ENCODE results near the gene REXO1.
A peak's percentile ranks its signal among the peaks of the same experiment; 100 is the strongest.

The REXO1 gene

DNA sequence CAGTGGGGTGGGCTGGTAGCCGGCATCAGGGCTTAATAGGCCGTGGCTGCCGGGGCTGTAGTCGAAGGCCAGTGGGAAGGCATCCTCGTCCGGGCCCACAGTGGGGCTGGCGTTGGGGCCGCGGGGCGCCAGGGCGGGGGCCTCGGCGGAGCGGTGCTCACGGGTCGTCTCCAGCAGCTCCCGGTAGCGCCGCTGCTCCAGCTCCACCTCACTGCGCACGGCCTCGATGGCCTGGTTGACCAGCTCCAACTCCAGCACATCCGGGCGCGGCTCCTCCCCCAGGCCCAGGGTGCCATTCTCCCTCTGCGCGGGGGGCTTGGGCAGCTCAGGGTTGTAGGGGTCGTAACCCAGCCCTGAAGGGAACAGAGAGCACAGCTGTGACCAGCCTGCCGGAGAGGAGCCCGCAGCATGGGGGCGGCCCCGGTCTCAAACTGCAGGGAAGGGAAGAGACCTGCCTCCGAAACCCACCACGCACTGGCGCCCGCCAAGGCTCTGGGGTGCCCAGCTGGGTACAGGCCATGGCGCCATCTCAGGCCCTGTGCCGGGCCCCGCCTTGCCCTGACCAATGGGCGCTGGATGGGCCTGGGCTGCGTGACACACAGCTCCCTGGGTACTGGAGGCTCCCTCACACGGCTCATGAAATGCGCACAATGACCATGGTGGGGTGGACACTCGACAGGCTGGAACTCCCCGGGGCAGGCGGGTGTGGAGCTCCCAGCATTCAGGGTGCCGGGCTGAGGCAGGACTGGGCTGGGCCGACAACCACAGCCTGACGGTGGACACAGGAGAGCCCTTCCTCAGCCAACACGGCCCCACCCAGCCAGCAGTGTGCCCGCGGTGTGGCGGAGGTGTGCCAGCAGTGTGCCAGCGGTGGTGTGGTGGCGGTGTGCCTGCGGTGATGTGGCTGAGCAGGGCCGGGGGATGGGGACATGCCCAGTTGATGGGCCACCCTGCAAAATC is 19.7 kb downstream of the REXO1 start:
- no peak for DNase-seq

DNA sequence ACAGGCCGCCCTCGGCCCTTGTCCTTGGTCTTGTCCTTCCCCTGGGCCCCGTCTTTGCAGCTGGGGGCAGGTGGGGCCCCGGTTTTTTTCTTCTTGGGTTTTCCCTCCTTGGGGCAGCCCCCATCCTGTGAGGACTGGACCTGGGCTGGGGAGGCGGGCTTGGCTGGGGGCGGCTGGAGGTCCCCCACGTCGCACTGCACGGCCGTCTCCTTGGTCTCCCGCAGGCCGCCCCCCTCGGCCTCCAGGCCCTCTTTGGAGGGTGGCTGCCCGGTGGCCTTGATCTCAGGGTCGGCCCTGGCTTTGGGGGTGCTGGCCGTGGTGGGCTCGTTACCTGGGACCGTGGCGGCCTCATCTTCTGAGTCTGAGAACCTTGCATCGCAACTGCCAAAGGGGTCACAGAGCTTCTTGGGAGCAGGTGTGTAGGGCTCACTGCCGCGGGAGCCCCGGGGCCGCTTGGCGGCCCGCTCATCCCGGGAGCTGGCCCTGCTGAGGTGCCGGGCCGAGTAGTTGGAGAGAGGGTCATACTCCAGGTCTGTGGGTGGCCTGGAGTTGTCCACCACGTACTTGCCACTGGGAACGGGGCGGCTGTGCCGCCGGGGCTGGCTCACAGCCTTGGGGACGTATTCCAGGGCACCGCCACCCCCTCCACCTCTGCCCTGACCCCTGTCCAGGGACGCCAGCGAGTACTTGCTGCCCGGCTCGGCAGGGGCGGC is 20.6 kb downstream of the REXO1 start:
- no peak for DNase-seq

DNA sequence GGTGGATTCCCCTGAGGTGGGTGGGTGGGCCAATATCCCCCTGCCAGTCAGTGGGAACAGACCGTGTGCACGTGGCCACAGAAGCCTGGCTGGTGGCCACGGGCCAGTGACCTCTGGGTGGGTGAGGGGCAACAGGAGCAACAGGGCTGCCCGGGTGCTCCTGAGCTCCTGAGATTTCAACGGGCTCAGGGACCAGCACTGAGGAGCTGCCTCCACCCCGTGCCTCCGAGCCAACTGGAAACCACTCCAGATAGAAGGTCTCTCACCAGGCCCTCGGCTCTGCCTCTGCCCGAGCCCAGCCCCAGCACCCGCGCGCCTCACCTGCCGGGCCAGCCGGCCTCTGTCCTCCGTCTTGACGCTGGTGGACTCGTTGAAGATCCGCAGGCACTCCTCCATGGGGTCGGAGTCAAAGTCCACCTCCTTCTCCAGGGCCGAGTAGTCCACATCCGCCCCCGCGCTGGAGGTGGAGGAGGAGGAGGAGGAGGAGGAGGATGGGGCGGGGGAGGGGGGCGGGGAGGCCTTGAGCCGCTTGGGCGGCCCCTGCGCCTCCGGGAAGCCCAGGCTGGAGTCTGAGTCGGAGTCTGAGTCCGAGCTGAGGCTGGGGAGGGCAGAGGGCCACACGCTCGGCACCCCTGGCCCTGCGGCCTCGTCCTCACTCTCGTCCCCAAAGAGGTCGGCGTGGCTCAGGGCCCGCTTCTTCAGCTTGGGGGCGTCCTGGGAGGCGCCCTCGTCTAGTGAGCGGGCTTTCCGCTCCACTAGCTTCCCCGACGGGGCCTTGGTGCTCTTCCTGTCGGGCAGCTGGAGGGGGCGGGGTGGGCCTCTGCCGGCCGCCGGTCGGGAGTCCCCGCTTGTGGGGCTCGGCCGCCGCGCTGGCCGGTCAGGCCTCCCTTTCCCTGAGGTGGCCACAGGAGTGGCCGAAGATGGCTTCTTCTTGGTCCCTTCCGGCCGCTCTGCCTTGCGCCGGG is 21.4 kb downstream of the REXO1 start:
- DNase-seq = no peak

DNA sequence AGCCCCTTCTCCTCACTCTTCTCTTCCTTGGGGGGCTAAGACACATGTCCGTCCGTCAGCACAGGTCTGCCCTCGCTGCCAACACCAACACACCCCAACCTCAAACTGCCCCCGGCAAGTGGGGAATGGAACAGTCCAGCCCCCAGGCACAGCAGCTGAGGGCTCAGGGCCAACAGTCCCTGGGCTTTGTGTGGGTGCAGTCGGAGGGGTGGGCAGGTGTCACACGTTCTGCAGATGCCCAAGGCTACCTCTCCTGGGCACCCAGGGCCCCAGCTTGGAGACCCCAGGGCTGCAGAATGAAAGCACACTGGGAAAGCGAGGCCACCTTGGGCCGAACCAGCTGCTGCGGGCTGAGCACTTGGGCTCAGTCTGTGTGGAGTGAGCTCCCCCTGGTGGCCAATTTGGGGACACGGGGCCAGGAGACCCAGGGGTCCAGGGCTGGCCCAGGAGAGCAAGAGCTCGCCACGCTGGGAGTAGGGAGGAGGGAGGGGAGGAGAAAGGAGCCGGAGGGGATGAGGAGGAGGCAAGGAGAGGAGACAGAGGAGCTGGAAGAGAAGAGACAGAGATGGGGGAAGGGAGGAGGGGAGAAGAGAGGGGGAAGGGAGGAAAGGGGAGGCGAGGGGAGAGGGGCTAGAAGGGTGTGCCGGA is 22.2 kb downstream of the REXO1 start:
- peak; percentile 37 for DNase-seq

DNA sequence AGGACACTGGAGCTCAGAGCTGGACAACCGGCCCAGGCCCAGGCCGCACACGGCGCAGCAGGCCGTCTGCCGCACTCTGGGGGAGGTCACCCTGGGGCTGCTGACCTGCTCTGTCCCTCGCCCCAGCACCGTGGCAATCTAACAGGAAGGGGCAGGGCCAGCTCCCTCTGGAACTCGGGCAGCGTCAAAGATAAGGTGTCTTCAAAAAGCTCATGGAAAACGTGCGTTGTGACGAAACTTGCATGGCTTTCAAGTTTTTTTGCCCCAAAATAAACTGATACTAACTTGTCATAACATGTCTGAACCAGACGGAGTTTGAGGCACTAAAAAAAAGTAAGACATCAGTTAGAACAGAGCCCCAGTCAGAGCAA is 24.0 kb downstream of the REXO1 start:
- DNase-seq = no peak

DNA sequence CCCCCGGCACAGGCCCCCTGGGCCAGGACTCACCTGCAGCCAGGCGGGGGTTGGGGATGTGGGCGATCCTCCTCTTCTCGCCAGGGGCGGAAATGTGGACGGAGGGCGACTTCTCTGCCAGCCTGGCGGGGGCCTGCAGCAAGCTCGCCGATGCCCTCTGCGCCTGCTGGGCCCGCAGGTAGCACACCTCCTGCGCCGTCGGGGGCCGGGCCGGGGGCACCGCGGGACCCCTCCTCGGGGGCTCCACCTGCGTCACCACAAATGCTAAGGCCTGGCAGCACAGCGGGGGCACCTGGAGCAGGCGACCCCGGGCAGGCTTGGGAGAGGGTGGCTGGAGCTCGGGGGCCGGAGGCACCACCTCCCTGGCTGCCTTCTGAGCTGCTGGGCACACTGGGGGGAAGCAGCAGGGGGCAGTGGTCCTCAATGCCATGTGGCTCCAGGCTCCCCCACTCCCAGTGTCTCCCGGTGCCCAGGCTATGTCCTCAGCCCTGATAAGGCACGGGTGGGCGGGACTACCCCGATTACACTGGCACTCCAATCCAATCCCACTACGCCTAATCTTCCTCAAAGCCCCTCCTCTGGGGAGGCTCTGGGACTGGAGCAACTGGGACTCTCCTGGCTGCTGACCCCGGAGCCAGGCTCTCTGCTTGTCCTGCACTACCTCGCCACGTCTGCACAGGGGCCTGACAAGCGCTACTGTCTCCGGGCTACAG is 24.6 kb downstream of the REXO1 start:
- DNase-seq = no peak

DNA sequence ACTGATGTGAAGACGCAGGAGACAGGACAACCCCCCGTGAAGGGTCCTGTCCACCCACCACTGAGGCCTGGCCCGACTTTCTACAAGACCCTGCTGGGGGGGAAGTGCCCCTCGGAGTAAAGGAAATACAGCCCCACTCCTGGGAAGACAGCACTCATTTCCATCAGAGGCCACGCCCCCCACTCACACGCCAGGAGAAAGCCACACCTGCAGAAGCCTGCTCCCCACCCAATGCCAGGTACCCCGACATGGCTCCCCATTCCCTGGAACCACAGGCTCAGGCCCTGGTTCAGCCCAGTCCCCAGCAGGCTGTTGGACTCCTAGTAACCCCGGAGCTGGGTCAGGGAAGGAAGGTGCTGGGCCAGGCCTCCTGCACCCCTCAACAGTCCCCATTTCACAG is 25.3 kb downstream of the REXO1 start:
- no peak for DNase-seq

DNA sequence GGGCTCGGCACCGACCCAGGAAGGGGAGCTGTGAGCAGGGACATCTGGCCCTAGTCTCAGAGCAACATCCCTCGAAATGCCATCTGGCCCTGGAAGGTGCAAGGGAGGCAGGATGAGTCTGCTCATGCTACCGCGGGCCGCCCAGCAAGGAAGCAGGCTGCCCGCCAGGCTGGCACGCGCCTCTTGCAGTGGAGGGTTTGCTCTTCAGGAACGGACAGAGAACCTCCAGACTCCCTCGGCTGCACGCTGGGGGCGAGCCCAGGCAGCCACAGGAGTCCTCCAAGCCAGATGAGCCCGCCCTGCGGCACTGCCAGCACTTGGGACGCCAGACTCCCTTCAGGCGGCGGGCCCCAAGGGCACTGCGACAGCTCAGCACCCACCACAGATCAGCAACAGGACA is 26.1 kb downstream of the REXO1 start:
- no peak for DNase-seq

DNA sequence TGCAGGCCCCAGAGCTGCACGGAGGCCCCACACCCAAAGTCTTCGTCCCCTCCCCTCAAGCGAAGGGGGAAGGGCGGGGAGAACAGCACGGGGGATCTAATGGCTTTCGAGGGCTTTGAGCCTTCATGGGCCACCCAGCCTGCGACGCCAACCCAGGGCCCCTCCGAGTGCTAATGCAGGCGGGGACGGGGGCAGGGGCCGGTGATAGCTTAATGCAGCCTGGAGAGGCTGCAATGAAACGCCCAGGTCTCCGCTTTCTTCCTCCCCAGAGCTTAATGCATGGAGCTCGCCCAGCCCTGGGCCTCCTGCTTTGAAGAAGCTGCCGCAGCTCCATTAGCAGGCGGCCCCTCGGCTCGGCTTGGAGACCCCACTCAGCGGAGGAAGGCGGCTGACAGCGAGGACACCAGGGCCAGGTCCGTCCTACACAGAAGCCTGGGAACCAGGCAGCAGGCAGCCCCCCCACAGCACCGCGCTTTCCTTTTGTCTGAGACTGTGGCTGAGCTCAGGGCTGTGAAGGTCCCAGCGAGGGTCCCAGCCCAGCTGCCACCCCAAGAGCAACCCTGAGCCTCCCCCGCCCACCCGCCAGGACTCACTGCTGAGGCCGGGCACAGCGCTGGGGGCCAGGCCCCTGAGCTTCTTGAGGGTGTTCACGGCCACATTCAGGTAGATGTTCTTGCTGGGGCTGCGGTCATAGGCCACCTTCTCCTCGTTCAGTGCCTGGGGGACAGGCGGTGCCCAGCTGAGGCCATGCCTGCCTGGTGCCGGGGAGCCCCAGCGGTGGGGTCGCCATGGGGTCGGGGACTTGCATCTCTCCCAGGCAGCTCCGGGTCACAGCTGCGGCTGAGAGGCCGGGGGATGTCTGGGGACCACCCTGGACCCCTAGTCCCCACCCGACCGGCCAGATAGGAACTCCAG is 28.7 kb downstream of the REXO1 start:
- no peak for DNase-seq

DNA sequence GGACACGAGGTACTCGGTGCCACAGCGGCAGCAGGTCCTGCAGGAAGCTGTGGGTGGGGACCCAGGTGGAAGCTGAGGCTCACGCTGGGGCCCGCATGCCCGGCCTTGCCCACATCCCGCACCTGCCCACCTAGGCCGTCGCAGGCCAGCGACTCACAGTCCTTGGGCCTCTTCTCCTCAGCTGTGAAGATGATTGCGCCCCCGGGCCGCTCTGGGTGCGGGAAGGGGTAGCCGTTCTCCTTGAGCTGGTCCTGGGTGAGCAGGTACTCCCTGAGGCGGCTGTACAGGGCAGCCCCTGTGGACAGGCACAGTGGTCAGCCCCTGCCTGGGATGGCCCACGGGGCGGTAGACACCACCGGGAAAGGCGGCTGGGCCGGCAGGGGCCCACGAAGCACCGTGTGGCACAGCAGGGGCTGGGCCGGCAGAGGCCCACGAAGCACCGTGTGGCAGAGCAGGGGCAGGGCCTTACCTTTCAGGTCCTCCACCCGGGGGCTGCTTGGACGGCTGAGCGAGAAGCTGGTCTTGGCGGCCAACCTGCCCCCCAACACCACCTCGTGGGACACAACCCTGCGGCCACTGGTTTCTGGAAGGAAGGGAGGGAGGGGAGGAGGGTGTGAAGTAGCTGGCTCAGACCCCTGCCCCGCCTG is 29.6 kb downstream of the REXO1 start:
- no peak for DNase-seq

DNA sequence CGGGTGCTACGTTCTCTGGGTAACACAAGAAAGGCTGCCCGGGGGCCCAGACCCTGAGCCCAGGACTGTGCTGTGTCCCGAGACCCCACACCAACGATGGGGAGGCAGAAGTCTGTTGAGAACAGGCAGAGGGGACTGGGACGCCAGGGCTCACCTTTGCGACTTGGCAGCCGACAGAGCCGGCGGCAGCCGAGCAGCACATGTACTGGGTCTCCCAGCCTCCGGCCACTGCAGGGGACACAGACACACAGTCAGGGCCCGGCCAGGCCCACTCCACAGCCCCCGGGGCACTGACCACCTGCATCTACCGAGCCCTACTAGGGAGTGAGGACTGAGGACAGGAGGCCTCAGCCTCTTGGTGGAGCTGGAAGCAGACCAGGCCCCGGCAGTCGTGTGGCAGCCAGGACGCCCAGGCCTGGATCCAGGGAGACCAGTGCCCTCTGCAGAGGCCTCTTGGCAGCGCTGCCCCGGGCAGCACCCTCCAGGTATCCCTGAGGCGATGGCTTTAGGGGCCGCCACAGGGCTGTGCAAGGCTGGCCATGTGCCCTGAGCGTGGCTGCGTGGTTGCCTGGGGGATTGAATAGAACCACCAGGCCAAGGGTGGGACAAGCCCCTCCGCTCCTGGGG is 30.6 kb downstream of the REXO1 start:
- DNase-seq = no peak

DNA sequence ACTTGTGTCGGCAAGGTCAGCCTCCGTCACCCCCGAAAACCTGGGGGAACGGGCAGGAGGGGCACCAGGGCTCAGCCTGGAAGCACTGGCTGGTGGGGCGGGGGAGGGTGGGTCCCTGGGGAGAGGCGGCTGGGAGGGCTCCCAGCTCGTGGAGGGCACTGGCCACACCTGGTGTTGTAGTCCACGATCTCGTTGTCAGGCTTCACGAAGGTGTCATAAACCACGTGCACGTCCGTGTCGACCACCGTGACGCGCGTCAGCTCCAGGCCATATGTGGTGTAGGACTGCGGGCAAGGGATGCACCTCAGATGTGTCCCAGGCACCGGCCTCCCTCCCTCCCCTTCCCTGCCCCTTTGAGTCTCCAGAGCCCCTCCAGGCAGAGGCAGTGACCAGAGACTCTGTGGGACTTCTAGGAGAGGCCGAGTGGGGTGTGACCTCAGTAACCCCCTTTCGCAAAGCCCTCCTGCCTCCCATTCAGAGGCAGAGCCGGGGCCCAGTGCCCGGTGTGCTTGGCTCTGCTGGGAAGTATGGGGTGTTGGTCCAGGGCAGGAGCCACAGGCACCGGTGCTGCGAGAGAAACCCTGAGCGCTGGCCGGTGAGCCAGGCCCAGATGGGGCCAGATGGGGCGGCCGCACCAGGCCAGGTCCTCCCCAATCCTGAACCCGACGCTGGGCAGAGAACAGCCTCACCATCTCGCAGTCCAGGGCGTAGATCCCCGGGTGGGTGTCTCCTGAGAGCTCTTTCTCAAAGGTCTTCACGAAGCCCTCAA is 31.6 kb downstream of the REXO1 start:
- DNase-seq = no peak

DNA sequence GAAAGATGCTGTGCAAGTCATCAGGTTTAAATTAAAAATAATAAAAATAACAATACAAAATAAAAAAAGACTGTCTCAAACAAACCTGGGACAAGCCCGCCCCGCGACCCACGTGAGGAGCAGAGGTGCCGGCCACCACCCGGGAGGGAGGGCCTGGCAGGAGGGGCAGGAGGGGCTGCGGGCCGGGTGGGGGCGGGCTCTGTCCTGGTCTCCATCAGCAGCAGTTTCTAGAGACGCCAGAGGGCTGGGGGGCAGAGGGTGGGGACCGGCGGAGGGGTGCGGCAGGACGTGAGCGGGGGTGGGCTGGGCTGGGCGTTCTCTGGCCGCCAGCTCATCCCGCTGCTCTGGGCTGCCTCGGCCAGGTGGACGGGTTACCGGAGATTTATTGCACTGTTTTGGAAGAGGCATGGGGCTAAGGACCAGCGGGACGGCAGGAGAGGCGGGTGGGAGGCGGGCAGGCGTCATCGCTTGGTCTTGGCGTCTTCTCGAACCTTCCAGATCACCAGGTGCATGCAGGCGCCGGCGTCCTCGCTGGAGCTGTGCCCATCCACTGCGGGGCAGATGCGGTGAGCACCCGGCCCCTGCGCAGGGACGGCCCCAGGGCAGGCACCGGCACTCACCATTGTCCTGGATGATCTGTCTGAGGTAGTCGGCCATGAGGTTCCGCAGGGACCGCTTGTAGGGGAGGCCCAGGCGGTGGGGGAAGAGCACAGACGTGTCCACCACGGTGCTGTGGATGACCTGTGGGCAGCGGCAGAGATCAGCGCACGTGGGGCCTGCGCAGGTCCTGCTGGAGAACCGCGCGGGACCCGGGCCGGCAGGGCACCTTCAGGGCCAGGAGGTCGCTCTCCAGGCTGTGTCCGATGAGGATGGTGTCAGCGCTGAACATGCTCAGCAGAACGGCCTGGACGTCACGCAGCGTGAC is 32.4 kb downstream of the REXO1 start:
- no peak for DNase-seq

DNA sequence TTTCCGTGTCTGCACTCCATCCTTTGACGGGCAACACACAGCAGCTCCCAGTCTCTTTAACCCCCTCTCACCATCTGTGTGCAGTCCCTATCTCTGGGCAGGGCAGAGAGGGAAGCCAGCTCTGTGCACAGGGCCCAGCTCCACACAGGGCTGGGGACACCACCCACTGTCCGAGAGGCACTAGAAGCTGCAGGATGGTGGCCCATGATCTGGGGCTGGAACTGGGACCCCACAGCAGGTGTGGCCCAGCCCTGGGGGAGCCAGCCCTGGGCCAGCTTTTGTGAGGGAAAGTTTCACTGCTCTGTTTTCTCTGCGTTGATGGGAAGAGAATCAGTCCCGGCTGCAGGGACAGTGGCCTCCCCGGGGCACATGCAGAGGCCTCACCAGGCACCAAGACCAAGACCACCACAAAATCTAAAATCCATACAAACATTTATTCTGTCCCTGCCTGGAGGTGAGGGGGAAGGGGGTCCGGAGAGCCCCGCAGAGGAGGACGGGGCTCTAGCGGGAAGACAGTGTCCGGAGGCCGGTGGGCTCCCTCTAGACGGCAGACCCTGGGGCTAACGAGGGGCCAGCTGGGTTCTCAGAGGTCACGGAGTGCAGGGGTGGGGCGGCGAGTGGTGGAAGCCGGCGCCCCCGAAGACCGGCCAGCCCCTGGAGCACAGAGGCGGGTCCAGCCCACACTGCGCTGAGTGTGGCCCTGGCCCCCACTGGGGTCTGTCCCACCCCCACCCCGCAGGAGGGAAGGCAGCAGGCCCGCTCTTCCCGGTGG is 33.3 kb downstream of the REXO1 start:
- DNase-seq = no peak

DNA sequence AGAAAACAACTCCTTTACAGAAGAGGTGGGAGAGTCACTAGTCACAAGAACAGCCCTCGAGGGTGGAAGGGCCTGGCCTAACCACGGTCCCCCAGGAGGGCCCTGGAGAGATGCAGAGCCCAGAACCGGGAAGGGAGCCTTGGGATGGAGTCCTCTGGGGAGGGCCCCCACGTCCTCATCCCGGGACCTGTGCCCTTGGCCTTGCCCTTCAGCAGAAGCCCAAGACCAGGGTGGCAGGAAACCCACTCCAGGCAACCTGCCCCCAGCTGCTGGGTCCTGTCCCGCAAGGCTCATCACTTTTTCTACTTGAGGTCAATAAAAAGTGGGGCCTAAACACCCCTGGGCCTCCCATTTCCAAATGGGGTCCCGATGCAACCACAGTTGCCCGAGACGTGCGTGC is 33.9 kb downstream of the REXO1 start:
- DNase-seq = no peak

DNA sequence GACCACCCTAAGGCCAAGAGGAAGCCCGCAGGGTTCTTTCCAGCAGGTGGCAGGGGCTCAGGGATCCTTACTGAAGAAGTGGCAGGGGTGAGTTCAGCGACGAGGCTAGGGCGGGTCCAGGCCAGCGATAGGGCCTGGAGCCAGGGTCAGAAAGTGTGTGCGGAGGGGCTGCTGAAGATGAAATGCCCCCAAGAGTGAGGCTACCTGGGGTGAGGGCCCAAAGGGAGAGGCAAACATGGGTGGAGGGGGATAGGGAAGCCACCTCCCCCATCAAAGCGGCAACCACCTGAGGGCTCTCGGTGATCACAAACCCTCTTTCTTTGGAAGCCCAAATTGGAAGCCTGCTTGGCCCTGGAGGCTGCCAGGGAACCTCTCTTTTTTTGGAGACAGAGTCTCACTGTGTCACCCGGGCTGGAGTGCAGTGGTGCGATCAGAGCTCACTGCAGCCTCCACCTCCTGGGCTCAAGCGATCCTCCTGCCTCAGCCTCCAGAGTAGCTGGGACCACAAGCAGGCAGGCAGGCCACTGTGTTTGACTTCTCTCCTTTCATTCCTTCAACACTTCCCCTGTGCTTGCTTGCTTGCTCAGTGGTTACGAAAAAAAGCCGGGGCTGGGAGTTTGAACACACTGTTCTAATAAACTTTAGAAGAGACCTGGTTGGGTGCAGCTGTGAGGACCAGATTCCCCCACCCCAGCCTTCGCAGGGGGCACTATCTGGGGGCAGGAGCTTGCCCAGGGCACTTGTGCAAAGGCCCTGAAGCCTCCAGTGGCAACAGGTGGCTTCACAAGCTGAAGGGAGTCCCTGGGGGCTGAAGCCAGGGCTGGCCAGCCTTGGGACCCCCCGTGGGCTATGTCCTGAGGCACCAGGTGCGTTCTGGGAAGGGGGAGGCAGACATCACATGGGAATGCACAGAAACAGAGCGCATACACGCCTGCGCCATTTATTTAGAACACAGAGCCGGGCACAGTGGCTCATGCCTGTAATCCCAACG is 34.8 kb downstream of the REXO1 start:
- no peak for DNase-seq

Data from NCI-H1105 (cell line).